Neuronal stem cell (in vitro differentiated cells): ENCODE measurements around the gene PTPN11.
A peak's percentile ranks its signal among the peaks of the same experiment; 100 is the strongest.

Source experiments
- DNase-seq: peaks from one replicate; pipeline ENCODE4 v3.0.0-alpha.2; 2013; ENCODE audit warnings: low spot score
- H2AFZ ChIP-seq: one replicate; pipeline ENCODE4 v1.6.1; 2013; ENCODE audit warnings: mild to moderate bottlenecking, low read length, inconsistent platforms
- H2AK5ac ChIP-seq: 2 replicates; pipeline ENCODE4 v1.6.1; 2013; ENCODE audit warnings: low read depth, mild to moderate bottlenecking, inconsistent platforms, low read length, moderate library complexity, mixed read lengths
- H2BK120ac ChIP-seq: 2 replicates; pipeline ENCODE4 v1.6.1; 2013; ENCODE audit warnings: low read depth, mild to moderate bottlenecking, inconsistent platforms, low read length, moderate library complexity, mixed read lengths
- H2BK12ac ChIP-seq: one replicate; pipeline ENCODE4 v1.6.1; 2013; ENCODE audit warnings: low read length, inconsistent platforms
- H2BK15ac ChIP-seq: 2 replicates; pipeline ENCODE4 v1.6.1; 2013; ENCODE audit warnings: mild to moderate bottlenecking, low read length, inconsistent platforms, mixed read lengths
- H2BK5ac ChIP-seq: one replicate; pipeline ENCODE4 v1.6.1; 2013; ENCODE audit warnings: inconsistent platforms, mild to moderate bottlenecking, low read length, moderate library complexity
- H3K14ac ChIP-seq: one replicate; pipeline ENCODE4 v1.6.1; 2013; ENCODE audit warnings: low read length, inconsistent platforms
- H3K18ac ChIP-seq: 2 replicates; pipeline ENCODE4 v1.6.1; 2013; ENCODE audit warnings: low read length, inconsistent platforms
- H3K23ac ChIP-seq: 2 replicates; pipeline ENCODE4 v1.6.1; 2013; ENCODE audit warnings: low read depth, mild to moderate bottlenecking, mixed read lengths, low read length, inconsistent platforms; ENCODE audit not compliant: poor library complexity
- H3K27ac ChIP-seq: replicated peaks from 3 replicates; pipeline ENCODE4 v1.5.1; 2013; ENCODE audit warnings: low read length, inconsistent platforms
- H3K27me3 ChIP-seq, 3 experiments: 2 replicates each; pipeline ENCODE4 v1.6.1; 2013; ENCODE audit warnings: low read length in 3 of 3, mild to moderate bottlenecking in 2 of 3, inconsistent platforms in 1 of 3, low read depth in 1 of 3, mixed read lengths in 1 of 3, moderate library complexity in 1 of 3; ENCODE audit not compliant: control insufficient read depth in 3 of 3, insufficient read depth in 3 of 3
- H3K36me3 ChIP-seq, 2 donors: replicated peaks in 1 of 2; 2 replicates each; pipeline ENCODE4 v1.6.1; 2013; ENCODE audit warnings: low read length in 2 of 2; ENCODE audit not compliant: control insufficient read depth in 2 of 2, insufficient read depth in 2 of 2
- H3K4ac ChIP-seq: 2 replicates; pipeline ENCODE4 v1.6.1; 2013; ENCODE audit warnings: inconsistent platforms, mild to moderate bottlenecking, low read length, moderate library complexity
- H3K4me1 ChIP-seq, 2 donors: 1 replicate in 1 of 2; 2 replicates in 1 of 2; pipeline ENCODE4 v1.6.1; 2013; ENCODE audit warnings: low read length in 2 of 2, low read depth in 1 of 2; ENCODE audit not compliant: control insufficient read depth in 2 of 2, insufficient read depth in 1 of 2
- H3K4me2 ChIP-seq: one replicate; pipeline ENCODE4 v1.6.1; 2013; ENCODE audit warnings: mild to moderate bottlenecking, low read length, inconsistent platforms; ENCODE audit not compliant: insufficient read depth, poor library complexity, severe bottlenecking
- H3K4me3 ChIP-seq, 2 donors: 2 replicates each; pipeline ENCODE4 v1.5.1; 2013; ENCODE audit warnings: low read length in 2 of 2, mild to moderate bottlenecking in 2 of 2, inconsistent platforms in 1 of 2, moderate library complexity in 1 of 2
- H3K79me1 ChIP-seq: one replicate; pipeline ENCODE4 v1.6.1; 2013; ENCODE audit warnings: low read depth, mild to moderate bottlenecking, inconsistent platforms, low read length, moderate library complexity
- H3K9ac ChIP-seq: one replicate; pipeline ENCODE4 v1.6.1; 2013; ENCODE audit warnings: mild to moderate bottlenecking, low read depth, low read length, inconsistent platforms; ENCODE audit not compliant: poor library complexity
- H3K9me3 ChIP-seq, 2 donors: replicated peaks in 1 of 2; 2 replicates each; pipeline versions ENCODE3 to v1.6.1; 2013; ENCODE audit warnings: low read length in 2 of 2, mild to moderate bottlenecking in 2 of 2, inconsistent platforms in 1 of 2, low read depth in 1 of 2, mixed read lengths in 1 of 2, moderate library complexity in 1 of 2; ENCODE audit not compliant: control insufficient read depth in 2 of 2, insufficient read depth in 1 of 2
- H4K8ac ChIP-seq: one replicate; pipeline ENCODE4 v1.6.1; 2013; ENCODE audit warnings: low read depth, mild to moderate bottlenecking, inconsistent platforms, low read length, moderate library complexity
- H4K91ac ChIP-seq: one replicate; pipeline ENCODE4 v1.6.1; 2013; ENCODE audit warnings: low read length, low read depth, mild to moderate bottlenecking, inconsistent platforms; ENCODE audit not compliant: poor library complexity
- WGBS, 2 donors: extraction: QIAGEN DNeasy Blood & Tissue Kit; methylation state at CpG; one replicate each; pipeline ENCODE4 v1.1.7; 2013; ENCODE audit warnings: missing lambda C conversion rate in 2 of 2, mixed read lengths in 1 of 2; ENCODE audit not compliant: insufficient read length in 2 of 2, insufficient replicate concordance in 1 of 2; ENCODE audit errors: extremely low coverage in 2 of 2; 5-methylcytosine and 5-hydroxymethylcytosine counted together

PTPN11 gene

DNA sequence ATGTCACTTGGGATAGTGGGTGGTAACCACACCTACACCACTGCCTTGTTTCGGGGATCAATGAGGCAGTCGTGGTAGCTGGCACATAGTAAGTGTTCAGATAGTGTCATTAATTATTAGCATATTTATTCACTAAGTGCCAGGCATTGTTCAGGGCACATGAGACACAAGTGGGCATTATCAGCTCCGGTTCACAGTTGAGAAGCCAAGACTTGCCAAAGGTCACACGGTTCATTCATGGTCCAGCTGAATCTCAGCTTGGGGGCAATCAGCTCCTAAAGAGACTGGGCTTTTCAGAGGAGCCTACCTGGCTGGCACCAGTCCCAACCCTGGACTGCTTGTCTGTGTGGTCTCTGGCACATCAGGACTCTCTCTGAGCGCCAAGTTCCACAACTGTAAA lies 121.3 kb downstream of the PTPN11 start:
- H4K91ac ChIP-seq, result no peak overlapping the region
- WGBS, 2 donors, result no CpG with 5 or more reads among the region's 5 CpGs
- DNase-seq, result no peak
- H3K18ac ChIP-seq, result no peak overlapping the region
- no peak overlapping the region for H2AK5ac ChIP-seq
- H3K14ac ChIP-seq, result no peak overlapping the region
- no peak overlapping the region for H3K9ac ChIP-seq
- H3K23ac ChIP-seq, result no peak overlapping the region
- no peaks in the 10 kb centered on the region for H3K9me3 ChIP-seq
- H3K79me1 ChIP-seq, result no peaks in the 10 kb centered on the region
- H3K4me1 ChIP-seq, result peaks cover 2 to 5% of the 10 kb centered on the region in 2 donors
- H2BK120ac ChIP-seq, result no peak overlapping the region
- no peak overlapping the region for H2AFZ ChIP-seq
- H3K27ac ChIP-seq, result no peak overlapping the region
- H3K4me2 ChIP-seq, result no peak overlapping the region
- H3K4me3 ChIP-seq, result no peak overlapping the region
- no peak overlapping the region for H2BK5ac ChIP-seq
- no peak overlapping the region for H3K4ac ChIP-seq
- H3K27me3 ChIP-seq, result no peaks in the 10 kb centered on the region
- H2BK12ac ChIP-seq, result no peak overlapping the region
- no peak overlapping the region for H2BK15ac ChIP-seq
- no peaks in the 10 kb centered on the region for H3K36me3 ChIP-seq
- H4K8ac ChIP-seq, result no peak overlapping the region

DNA sequence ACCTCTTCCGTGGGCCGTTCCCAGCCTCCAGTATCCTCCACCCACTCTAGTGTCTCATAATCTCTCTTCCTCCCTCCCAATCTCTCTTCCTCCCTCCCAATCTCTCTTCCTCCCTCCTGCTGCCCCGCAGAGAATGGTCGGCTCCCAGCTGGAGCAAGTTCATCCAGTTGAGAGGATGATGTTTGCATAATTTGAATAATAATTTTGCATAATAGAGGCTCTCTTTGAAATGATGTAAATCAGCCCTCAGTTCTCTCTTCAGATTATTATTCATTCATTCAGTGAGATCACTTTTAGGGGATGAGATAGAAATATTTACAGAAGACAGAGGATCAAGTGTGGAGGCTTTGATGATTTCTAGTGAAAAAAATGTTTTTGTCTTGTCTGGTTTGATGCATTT lies 125.0 kb downstream of the PTPN11 start:
- no peak overlapping the region for H3K27ac ChIP-seq
- H2BK12ac ChIP-seq, result no peak overlapping the region
- H3K9me3 ChIP-seq, result peaks cover 0 to 2% of the 10 kb centered on the region in 2 donors
- no peak overlapping the region for H3K23ac ChIP-seq
- H3K27me3 ChIP-seq, result no peaks in the 10 kb centered on the region
- H3K4ac ChIP-seq, result no peak overlapping the region
- no peaks in the 10 kb centered on the region for H3K79me1 ChIP-seq
- H3K9ac ChIP-seq, result no peak overlapping the region
- H2BK15ac ChIP-seq, result no peak overlapping the region
- no peak overlapping the region for H3K18ac ChIP-seq
- no CpG with 5 or more reads among the region's 4 CpGs for WGBS, 2 donors
- no peak overlapping the region for H3K14ac ChIP-seq
- H3K4me2 ChIP-seq, result no peak overlapping the region
- DNase-seq, result no peak
- H2BK120ac ChIP-seq, result no peak overlapping the region
- no peak overlapping the region for H4K91ac ChIP-seq
- H3K36me3 ChIP-seq, result no peaks in the 10 kb centered on the region
- no peaks in the 10 kb centered on the region for H3K4me1 ChIP-seq
- no peak overlapping the region for H4K8ac ChIP-seq
- no peak overlapping the region for H2BK5ac ChIP-seq
- no peak overlapping the region for H2AFZ ChIP-seq
- no peak overlapping the region for H2AK5ac ChIP-seq
- no peak overlapping the region for H3K4me3 ChIP-seq

DNA sequence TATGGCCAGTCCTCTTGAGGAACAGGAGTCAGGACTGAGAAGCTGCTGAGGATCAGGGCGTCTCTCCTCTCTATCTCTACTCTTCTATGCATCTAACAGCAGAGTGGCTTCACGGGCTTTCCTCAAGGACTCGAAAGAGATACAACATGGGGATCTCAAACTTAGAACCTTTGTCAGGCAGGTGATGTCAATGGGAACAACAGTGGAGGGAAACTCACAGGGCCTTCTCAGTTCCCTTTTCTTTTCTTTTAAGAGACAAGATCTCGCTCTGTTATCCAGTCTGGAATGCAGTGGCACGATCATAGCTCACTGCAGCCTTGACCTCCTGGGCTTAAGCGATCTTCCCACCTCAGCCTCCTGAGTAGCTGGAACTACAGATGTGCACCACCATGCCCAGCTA lies 127.6 kb downstream of the PTPN11 start:
- Histone ChIP-seq H2BK5ac (no peak overlapping the region), H3K27me3 (no peaks in the 10 kb centered on the region)
- WGBS, 2 donors, result no CpG with 5 or more reads among the region's 6 CpGs

DNA sequence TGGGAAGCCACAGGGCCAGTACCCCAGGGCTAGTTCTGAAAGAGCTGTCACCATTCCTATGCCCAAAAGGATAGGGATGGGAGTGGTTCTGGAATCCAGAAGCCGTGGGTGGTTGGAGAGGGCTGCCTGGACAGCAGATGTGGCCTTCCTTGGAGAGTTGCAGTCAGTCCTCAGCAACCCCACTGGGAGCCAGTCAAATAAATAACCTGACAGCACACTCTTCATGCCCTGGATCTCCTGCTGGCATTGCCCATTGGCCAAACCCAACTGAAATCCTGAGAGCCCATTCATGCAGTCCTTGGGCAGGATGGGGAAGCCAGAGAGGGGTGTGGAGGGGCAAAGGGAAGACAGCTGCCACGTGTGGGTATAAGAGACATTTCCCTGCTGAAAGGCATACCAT lies 128.2 kb downstream of the PTPN11 start:
- no peak overlapping the region for H2AFZ ChIP-seq
- H3K4me3 ChIP-seq, result no peak overlapping the region
- no peak overlapping the region for H3K4ac ChIP-seq
- WGBS, 2 donors, result no CpG with 5 or more reads among the region's 2 CpGs
- H4K91ac ChIP-seq, result no peak overlapping the region
- H3K9ac ChIP-seq, result no peak overlapping the region
- H3K79me1 ChIP-seq, result no peaks in the 10 kb centered on the region
- no peaks in the 10 kb centered on the region for H3K4me1 ChIP-seq
- no peak for DNase-seq
- no peak overlapping the region for H3K18ac ChIP-seq
- H3K23ac ChIP-seq, result no peak overlapping the region
- peaks cover 0 to 2% of the 10 kb centered on the region in 2 donors for H3K9me3 ChIP-seq
- no peak overlapping the region for H3K27ac ChIP-seq
- H2BK5ac ChIP-seq, result no peak overlapping the region
- no peaks in the 10 kb centered on the region for H3K36me3 ChIP-seq
- no peak overlapping the region for H2BK12ac ChIP-seq
- no peak overlapping the region for H2BK15ac ChIP-seq
- no peak overlapping the region for H3K14ac ChIP-seq
- H2AK5ac ChIP-seq, result peak overlapping the region; percentile 32
- H3K4me2 ChIP-seq, result no peak overlapping the region
- no peak overlapping the region for H4K8ac ChIP-seq
- no peaks in the 10 kb centered on the region for H3K27me3 ChIP-seq
- H2BK120ac ChIP-seq, result no peak overlapping the region

More for the DNA sequence above, 127.6 kb downstream of the PTPN11 start:
- Histone ChIP-seq H3K18ac (no peak overlapping the region), H3K4me3 (no peak overlapping the region), H3K9me3 (peaks cover 0 to 2% of the 10 kb centered on the region in 2 donors), H3K23ac (no peak overlapping the region), H2BK12ac (no peak overlapping the region), H3K4me1 (no peaks in the 10 kb centered on the region), H3K14ac (no peak overlapping the region), H3K9ac (no peak overlapping the region), H3K27ac (no peak overlapping the region), H2AK5ac (no peak overlapping the region), H2BK15ac (no peak overlapping the region), H4K8ac (no peak overlapping the region), H3K4me2 (no peak overlapping the region), H3K4ac (no peak overlapping the region), H2BK120ac (no peak overlapping the region), H3K79me1 (no peaks in the 10 kb centered on the region), H2AFZ (no peak overlapping the region), H3K36me3 (no peaks in the 10 kb centered on the region), H4K91ac (no peak overlapping the region)
- DNase-seq, result no peak
